Smooth muscle cell (in vitro differentiated cells): ENCODE results near the gene TMEM163. TPM values are rescaled to one million over a fixed set of nuclear protein-coding genes. Genes with fewer than 3 reads are reported as not detected.

ENCODE experiments used
- DNase-seq: peaks from one replicate; lab custom pipeline; 2025; ENCODE audit not compliant: unreplicated experiment; lab: John Stamatoyannopoulos, UW
- H2AFZ ChIP-seq: fragments of 200-600 bp; sonication (generic); 2 replicates; pipeline ENCODE4 v1.6.0; 2016; ENCODE audit warnings: antibody characterized with exemption, low read depth, mild to moderate bottlenecking
- H3F3A ChIP-seq: fragments of 200-600 bp; sonication (generic); 2 replicates; pipeline ENCODE4 v1.6.0; 2017; ENCODE audit warnings: antibody characterized with exemption, low read depth
- H3K27ac ChIP-seq: fragments of 200-600 bp; sonication (generic); 2 replicates; pipeline ENCODE4 v1.5.1; 2016; ENCODE audit warnings: low read depth, mild to moderate bottlenecking
- H3K27me3 ChIP-seq: fragments of 200-600 bp; sonication (generic); 2 replicates; pipeline ENCODE4 v1.6.1; 2016; ENCODE audit warnings: low read depth, mild to moderate bottlenecking
- H3K36me3 ChIP-seq: fragments of 200-600 bp; sonication (generic); 2 replicates; pipeline ENCODE4 v1.5.1; 2016; ENCODE audit warnings: low read depth
- H3K4me1 ChIP-seq: fragments of 200-600 bp; sonication (generic); 2 replicates; pipeline ENCODE4 v1.5.1; 2016; ENCODE audit warnings: low read depth
- H3K4me2 ChIP-seq: fragments of 200-600 bp; sonication (generic); 2 replicates; pipeline ENCODE4 v1.6.0; 2016; ENCODE audit warnings: mild to moderate bottlenecking
- H3K4me3 ChIP-seq: fragments of 200-600 bp; sonication (generic); 2 replicates; pipeline ENCODE4 v1.5.1; 2016; ENCODE audit warnings: mild to moderate bottlenecking
- H3K79me2 ChIP-seq: fragments of 200-600 bp; sonication (generic); 2 replicates; pipeline ENCODE4 v1.6.0; 2016; ENCODE audit warnings: low read depth, mild to moderate bottlenecking
- H3K9ac ChIP-seq: fragments of 200-600 bp; sonication (generic); 2 replicates; pipeline ENCODE4 v1.6.0; 2016; ENCODE audit warnings: low read depth
- H3K9me3 ChIP-seq: fragments of 200-600 bp; sonication (generic); replicated peaks from 2 replicates; pipeline ENCODE4 v1.5.1; 2016; ENCODE audit warnings: low read depth
- H4K20me1 ChIP-seq: fragments of 200-600 bp; sonication (generic); 2 replicates; pipeline ENCODE4 v1.6.0; 2016; ENCODE audit warnings: low read depth
- WGBS: methylation state at CpG from one replicate; pipeline ENCODE4 v1.1.7; 2016; ENCODE audit warnings: low lambda C conversion rate; 5-methylcytosine and 5-hydroxymethylcytosine counted together
- polyA plus RNA-seq: library from polyadenylated mRNA; unstranded; fragments of >200 nt; fragmentation: Nextera tagmentation; extraction: Ambion mirVana; gene quantifications from 2 replicates; pipeline ENCODE4 v1.2.1, GENCODE V29; 2016
- total RNA-seq: library from RNA; depleted of rRNA; stranded (reverse); fragments of >200 nt; gene quantifications from 2 replicates; pipeline ENCODE4 v1.2.3, GENCODE V29; 2014
- TF ChIP-seq, protein P1 (sequence below): fragments of 200-600 bp; sonication (generic); IDR thresholded peaks from 2 replicates; pipeline ENCODE4 v1.5.1; 2017; ENCODE audit warnings: borderline replicate concordance, mild to moderate bottlenecking, antibody characterized with exemption; ENCODE audit not compliant: insufficient read depth, poor library complexity, severe bottlenecking

TMEM163 gene
- total and polyA plus RNA-seq, 2 experiments from 2014 or later, result 0.31 TPM; not detected in 1

DNA sequence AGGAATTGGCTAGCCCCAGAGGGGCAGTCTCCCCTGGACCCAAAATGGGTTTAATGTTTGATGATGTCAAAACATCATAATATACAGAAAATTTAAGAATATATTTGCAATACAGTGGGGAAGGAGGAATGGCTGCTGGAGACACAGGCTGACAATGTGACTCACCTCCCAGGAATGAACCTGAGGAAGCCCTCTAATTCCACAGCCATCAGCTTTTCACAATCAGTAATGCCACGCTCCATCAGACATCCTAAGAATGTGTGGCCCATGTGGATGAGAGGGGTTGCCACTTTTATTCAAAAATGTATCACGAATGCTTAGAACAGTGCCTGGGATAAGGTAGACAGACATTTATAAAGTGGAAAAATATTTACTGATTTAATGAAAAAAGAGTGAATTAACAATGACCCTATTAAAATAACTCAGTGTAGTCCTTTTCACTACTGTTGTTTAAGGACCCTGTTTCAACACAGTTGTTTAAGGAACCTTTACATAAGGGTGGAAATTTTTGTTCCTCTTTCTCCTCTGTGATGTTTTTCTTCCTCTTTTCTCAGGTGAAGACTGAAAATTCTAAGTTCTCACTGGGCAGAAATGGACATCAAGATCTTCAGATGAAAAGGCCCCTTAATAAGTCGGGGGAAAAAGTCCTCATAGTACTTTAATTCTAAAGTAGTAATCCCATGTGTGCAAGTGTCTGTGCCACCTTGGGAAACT is 17.5 kb upstream of the TMEM163 start:
- H4K20me1 ChIP-seq, result no peaks in the 10 kb centered on the region
- no peaks in the 10 kb centered on the region for H3K36me3 ChIP-seq
- DNase-seq, result no peak
- no peak overlapping the region for H2AFZ ChIP-seq
- H3K79me2 ChIP-seq, result no peaks in the 10 kb centered on the region
- peak overlapping the region; percentile 0 for H3K4me2 ChIP-seq
- no peaks in the 10 kb centered on the region for H3K9me3 ChIP-seq
- H3K9ac ChIP-seq, result no peak overlapping the region
- peaks cover 7% of the 10 kb centered on the region for H3K4me1 ChIP-seq
- TF ChIP-seq, protein P1, sequence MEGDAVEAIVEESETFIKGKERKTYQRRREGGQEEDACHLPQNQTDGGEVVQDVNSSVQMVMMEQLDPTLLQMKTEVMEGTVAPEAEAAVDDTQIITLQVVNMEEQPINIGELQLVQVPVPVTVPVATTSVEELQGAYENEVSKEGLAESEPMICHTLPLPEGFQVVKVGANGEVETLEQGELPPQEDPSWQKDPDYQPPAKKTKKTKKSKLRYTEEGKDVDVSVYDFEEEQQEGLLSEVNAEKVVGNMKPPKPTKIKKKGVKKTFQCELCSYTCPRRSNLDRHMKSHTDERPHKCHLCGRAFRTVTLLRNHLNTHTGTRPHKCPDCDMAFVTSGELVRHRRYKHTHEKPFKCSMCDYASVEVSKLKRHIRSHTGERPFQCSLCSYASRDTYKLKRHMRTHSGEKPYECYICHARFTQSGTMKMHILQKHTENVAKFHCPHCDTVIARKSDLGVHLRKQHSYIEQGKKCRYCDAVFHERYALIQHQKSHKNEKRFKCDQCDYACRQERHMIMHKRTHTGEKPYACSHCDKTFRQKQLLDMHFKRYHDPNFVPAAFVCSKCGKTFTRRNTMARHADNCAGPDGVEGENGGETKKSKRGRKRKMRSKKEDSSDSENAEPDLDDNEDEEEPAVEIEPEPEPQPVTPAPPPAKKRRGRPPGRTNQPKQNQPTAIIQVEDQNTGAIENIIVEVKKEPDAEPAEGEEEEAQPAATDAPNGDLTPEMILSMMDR, result no peak
- 42% methylated on average over 3 of the region's 3 CpGs for WGBS
- no peak overlapping the region for H3K4me3 ChIP-seq
- no peak overlapping the region for H3K27ac ChIP-seq
- no peaks in the 10 kb centered on the region for H3F3A ChIP-seq
- peaks cover 4% of the 10 kb centered on the region for H3K27me3 ChIP-seq

DNA sequence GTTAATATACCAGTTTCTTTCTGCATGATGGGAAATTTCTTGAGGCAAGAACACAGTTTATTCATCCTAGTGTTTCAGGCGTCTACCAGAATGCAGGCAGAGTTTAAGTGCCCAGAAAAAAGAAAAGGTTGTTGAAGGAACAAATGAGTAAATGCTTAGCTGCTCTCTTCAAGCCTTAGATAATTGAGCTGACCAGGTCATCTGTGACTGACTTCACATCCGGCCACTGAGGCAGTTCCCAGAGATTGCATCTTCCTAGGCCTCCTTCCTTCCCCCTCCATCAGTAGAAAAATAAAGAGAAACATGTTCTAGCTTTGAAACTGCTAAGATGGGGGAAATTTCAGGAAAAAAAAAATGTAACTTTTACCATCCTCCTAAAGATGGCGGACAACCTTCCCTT is 9.4 kb upstream of the TMEM163 start:
- WGBS, result 85% methylated on average over 3 of the region's 3 CpGs
- no peak overlapping the region for H3K27ac ChIP-seq
- no peaks in the 10 kb centered on the region for H3K36me3 ChIP-seq

DNA sequence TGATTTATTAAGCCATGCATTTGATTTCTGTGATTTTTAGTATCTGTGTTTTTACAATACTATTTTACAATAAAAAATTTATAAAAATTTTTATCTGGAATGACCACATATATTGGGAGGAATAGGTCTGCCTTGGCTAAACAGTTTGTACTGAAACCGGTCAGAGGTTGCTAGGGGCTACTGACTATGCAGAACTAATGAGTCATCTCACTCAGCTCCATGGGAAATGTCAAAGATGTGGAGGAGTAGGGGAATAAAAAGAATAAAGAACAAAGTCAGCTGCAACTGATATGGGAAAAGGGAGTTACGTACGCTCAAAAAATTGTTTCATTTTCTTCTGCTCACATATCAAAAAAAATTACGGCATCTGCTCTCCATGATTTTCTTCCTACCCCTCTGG is 8.6 kb upstream of the TMEM163 start:
- no peak overlapping the region for H3K4me2 ChIP-seq

More for the DNA sequence above, 9.4 kb upstream of the TMEM163 start:
- H3K4me2 ChIP-seq, result no peak overlapping the region
- H4K20me1 ChIP-seq, result no peaks in the 10 kb centered on the region
- H3K9ac ChIP-seq, result no peak overlapping the region
- TF ChIP-seq, protein P1, result no peak
- H3K4me1 ChIP-seq, result peaks cover 3% of the 10 kb centered on the region
- no peak for DNase-seq
- no peak overlapping the region for H3K4me3 ChIP-seq
- no peaks in the 10 kb centered on the region for H3K9me3 ChIP-seq
- H3F3A ChIP-seq, result no peaks in the 10 kb centered on the region
- no peak overlapping the region for H2AFZ ChIP-seq
- no peaks in the 10 kb centered on the region for H3K79me2 ChIP-seq
- H3K27me3 ChIP-seq, result peaks cover 9% of the 10 kb centered on the region

More for the DNA sequence above, 8.6 kb upstream of the TMEM163 start:
- TF ChIP-seq, protein P1, result no peak
- WGBS, result 24% methylated on average over 4 of the region's 4 CpGs
- DNase-seq, result no peak
- no peak overlapping the region for H3K9ac ChIP-seq
- no peak overlapping the region for H2AFZ ChIP-seq
- no peaks in the 10 kb centered on the region for H3K36me3 ChIP-seq
- H3K79me2 ChIP-seq, result no peaks in the 10 kb centered on the region
- no peaks in the 10 kb centered on the region for H3F3A ChIP-seq
- H3K4me1 ChIP-seq, result peaks cover 3% of the 10 kb centered on the region
- H3K27me3 ChIP-seq, result peaks cover 16% of the 10 kb centered on the region
- H3K9me3 ChIP-seq, result no peaks in the 10 kb centered on the region
- no peaks in the 10 kb centered on the region for H4K20me1 ChIP-seq
- H3K27ac ChIP-seq, result peak overlapping the region; percentile 1
- H3K4me3 ChIP-seq, result no peak overlapping the region
